ENCODE results near the gene LBHD2.

LBHD2 gene

DNA sequence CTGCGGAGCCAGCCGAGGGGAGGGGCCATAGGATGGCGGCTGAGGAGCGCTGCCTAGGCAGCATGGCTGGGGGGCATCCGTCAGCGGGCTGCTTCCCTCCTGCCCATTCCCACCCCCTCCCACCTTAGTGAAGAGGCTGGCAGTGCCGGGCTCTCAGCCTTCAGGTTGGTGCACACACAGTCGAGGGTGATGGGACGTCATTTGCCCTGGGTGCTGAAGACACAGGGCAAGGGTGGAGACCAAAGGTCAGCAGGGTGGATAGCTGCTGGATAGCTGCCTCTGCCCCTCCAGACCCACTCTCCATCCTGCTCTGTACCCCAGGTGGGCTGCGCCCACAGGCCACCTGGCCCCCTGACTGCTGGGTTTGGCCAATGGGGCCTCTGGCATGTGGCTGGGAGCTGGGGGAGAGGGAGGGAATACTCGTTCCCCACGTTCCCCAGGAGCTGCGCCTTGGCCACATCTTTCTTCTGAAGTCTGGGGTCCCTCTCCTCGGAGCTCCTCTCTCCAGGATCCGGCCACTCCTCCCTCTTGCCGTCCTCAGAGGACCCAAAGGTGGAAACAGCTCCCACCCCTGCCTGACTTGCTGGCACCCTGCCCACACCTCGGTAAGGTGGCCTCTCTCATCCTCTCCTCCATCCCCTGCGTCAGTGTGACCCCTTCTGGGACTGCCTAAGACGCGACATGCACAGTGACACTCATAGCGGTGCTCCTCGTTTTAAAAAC is 15.5 kb upstream of the LBHD2 start:
- no peak for DNase-seq (ENCODE audit: low read depth in 2 of 2)

DNA sequence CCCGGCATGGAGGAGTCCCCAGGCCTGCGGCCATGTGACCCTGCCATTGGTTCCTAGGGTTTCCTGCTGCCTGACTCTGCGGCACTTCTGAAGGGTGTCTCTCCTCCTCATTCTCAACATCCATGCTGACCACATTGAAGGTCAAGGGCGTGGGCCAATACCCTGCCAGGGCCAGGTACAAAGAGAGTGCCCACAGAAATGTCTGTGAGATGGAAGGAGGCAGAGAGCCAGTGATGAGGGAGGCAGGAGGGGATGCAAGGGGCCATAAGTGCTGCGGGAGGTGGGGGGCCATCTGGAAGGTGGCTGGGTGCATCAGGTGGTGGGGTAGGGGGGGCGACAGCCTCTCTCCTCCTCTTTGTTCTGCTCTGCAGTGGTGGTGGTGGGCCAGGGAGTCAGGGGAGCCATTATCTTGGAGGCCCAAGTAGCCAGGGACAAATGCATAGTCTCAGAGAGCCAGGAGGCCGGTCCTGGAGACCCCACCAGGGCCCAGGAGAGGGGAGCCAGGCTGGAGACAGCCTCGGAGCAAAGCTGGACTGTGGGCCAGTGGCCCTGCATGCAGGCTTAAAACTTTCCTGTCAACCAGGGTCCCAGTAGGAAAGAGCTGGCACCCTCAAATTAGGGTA is 13.6 kb upstream of the LBHD2 start:
- no peak for DNase-seq (ENCODE audit: low read depth in 2 of 2)

DNA sequence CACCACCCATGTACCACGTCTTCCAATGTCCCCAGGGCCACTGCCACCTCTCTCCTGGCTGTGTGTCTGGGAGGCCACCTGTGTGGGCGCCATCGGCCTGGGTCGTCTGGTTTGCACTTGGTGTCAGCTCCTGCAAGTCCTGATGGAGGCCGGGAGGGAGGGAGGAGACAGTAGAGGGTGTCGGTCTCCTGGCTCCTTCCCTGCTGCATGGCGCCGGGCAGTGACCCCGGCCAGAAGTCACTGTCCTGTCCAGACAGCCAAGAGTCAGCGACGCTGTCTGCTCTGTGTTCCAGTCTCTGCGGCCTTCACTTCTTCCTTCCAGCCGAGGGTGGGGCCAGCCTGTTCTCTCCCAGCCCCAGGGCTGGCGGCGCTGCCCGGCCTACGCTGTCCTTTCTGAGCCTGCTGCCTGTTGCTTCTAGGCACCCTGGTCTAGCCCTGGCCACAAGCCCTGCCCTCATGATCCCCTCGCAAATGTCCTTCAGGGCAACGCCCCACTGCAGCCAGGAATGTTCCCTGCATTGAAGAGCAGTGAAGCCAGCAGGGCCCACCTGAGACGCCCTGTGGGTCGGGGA is 13.0 kb upstream of the LBHD2 start:
- DNase-seq (ENCODE audit: low read depth in 2 of 2): no peak

DNA sequence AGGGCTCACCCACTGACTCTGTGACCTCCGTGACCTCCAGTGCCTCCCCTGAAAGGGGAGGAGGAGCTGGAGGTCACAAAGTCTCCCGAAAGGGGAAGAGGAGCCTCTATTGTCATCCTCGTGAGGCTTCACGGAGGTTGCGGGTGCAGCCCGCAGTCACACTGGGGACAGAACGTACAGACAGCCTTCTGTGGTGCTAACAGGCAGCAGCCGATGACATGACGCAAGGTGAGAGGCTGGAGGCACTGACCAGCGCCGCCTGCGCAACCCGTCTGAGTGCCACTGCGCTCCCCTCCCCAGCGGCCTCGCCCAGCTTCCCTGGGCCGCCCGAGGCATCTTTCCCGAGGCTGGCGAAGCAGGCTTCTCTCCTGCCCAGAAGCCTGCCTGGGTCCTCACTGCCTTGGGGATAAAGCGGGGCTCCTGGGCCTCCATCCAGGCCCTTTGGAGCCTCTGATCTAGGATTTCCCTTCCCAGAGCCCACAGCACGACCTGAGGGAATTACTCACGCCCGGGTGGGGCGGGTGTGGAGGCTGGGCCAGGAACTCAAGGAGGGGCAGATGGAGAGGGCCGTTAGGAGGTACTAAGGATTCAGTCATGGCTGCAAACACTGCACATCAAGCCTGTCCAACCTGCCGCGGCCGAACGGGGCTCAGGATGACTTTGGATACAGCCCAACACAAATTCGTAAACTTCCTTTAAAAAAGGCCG is 12.3 kb upstream of the LBHD2 start:
- no peak for DNase-seq (ENCODE audit: low read depth in 2 of 2)

DNA sequence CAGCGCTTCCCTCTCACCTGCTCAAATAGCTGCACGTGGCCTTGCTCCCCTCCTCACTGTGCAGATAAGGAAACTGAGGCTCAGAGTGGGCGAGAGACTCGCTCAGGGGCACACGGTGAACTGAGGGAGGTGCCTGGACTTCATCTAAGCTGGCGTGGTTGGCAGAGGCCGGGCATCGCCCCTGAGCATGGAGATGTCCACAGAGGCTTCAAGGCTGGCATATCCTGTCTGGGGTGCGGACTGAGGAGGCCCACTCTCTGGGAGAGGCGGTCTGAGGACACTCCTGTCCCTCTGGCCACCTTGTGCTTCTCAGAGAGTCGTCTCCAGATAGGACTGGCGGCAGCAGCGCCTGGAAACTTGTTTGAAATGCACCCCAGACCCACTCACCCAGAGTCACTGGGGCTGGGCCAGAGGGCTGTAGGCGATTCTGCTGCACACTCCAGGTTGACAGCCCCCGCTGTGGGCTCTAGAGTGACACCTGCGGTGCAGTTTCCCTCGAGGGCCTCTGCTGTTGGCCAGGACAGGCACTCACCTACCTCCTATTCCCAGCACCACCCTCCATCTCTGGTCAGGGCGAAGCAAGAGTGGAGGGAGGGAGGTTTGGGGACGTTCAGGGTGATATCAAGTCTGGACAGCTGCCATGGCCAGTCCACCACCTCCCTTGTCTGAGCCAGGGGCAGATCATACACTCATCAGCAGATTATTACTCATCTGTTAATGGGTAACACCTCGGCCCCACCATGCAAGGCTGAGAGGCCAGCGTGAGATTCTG is 11.2 kb upstream of the LBHD2 start:
- DNase-seq (ENCODE audit: low read depth in 2 of 2): no peak

DNA sequence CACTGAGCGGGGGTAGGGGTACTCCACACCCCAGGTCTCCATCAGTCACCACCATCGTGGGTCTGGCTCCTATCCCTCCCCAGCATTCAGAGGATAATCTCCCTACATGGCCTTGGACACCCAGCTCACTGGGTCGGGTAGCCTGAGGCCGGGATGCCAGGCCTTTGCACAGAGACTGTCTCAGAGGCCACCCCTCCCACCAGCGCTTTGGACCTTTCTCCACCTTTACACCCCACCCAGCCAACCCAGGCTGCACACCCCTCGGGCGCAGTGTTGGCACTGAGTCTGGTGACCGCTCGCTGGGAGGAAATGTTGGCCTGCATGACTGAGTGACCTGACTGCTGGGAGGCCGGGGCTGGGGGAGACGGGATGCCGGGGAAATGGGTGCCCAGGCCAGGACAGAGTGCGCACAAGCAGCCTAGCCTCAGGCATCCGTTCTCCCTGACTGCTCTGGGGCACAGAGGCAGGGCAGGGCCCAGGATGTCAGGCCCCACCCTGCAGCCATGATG is 10.6 kb upstream of the LBHD2 start:
- DNase-seq (ENCODE audit: low read depth in 2 of 2): no peak

DNA sequence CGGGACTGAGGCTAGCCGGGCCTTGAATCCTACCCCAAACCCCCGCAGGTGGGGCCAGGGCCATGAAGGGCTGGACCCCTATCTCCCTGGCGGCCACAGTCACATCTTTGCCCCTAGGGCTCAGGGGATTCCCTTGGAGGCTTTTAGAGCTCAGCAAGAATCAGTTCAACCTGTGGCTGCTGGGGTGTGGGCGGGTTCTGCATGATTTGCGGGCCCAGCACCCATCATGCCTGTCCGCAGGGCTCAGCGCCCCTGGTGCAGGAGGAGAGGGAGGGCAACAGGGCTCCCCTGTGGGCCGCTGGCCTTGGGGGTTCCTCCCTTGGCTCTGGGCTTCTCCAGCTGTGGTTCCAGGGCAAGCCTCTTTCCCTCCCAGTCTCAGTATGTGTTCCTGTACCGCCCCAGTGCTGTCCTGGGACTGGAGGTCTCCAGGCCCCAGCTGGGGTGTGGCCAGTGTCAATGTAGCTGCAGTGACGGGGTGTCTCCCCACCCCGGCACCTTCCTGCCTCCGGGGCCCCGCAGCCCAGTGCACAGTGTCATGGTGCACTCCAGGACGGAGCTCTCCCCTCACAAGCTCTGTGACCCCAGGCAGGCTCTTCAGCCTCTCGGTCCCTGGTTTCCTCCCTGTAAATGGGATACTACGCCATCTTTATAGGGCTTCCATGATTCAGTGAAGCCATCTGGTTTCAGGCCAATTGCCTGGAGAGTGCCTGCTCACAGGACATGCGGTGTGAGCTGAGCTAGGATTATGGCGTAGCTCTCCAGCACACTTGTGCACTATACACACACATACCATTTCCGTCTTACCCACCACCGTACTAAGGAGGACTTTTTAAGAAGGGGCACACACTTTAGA is 9.9 kb upstream of the LBHD2 start:
- DNase-seq (ENCODE audit: low read depth in 2 of 2): no peak

DNA sequence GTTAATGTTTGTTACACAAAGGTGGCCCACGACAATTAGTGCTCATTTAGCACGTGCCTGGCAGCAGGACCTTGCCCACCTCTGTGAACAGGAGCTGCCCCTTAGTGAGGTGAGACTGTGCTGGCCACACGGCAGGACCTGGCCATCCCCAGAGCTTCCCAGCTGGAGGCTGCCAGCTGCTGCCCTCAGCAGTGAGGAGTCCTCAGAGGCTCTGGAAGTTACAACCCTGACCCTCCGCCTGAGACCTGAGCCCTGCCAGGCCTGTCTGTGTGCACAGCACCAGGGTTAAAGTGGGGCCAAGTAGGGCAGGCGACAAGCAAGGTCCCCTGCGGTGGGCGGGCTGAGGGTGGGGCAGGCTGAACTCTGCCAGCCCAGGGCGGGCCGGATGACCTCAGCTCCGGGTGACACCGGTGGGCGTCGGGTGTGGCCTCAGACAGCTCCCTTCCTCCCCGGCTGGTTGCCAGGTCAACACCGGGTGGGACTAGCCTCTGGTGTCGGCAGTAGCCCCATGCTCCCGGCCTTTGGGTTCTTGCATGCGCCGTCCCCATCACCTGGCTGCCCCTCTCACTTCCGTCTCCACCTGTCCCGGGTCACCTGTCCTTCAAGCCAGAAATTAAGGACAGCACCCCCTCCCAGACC is 9.2 kb upstream of the LBHD2 start:
- no peak for DNase-seq (ENCODE audit: low read depth in 2 of 2)

DNA sequence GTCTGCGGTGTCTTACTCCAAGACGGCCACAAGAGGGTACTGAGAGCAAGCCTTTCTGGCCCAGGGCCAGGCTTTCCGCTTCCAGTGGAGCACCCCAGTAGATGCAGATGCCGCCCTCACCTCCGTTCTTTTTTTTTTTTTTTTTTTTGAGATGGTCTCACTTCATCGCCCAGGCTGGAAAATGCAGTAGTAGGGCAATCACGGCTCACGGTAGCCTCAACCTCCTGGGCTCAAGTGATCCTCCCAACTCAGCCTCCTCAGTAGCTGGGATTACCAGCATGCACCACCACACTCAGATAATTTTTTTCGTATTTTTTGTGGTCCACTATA is 5.6 kb upstream of the LBHD2 start:
- DNase-seq (ENCODE audit: low read depth in 2 of 2): peak; percentile 56 to 63

DNA sequence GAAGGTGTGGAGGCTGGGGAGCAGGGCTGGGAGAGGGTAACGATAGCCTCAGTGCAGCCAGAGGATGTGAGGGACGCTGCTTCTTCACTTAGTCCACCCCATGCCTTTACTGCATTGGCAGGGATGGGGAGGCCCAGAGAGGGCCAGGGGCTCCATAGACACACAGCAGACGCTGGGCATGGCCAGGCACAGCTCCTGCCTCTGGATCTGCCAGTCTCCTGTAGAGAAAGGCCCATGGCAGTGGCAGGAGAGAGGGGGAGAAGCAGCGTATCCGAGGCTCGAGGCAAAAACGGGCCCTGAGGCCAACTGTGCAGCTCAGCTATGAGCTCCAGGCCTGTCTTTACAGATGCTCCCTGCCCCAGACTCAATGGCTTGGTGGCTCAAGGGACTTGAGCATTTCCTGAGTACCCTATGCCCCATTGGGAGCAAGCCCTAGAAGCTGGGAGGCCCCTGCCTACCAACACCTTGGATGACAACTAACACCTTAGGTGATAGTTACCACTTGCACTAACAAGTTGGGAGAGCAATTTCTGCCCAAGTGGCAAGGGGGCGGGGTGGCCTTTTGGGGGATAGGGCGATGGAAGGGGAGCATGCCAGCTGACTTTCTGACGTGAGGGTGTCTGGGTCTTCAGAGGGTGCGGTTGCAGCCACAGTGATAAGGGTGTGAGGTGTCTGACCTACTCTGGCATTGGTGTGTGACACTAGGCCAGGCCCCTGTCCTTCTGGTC is 5.0 kb upstream of the LBHD2 start:
- no peak for DNase-seq (ENCODE audit: low read depth in 2 of 2)

DNA sequence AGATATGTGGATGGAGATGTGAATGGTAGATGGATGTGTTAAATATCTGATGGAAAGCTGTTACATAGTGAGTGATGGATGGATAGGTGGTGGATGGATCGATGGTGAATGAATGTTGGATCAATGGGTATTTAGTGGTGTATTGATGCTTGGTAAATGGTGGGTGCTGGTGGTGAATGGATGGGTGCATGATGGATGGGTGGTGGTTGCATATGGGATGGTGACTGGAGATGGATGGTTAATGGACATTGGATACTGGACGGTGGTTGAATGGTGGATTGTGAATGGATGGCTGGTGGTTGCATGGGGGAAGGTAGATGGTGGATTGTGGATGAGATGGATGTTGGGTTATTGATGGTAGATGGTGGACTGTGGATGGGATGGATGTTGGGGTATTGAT is 2.1 kb upstream of the LBHD2 start:
- DNase-seq (ENCODE audit: low read depth in 2 of 2): no peak

DNA sequence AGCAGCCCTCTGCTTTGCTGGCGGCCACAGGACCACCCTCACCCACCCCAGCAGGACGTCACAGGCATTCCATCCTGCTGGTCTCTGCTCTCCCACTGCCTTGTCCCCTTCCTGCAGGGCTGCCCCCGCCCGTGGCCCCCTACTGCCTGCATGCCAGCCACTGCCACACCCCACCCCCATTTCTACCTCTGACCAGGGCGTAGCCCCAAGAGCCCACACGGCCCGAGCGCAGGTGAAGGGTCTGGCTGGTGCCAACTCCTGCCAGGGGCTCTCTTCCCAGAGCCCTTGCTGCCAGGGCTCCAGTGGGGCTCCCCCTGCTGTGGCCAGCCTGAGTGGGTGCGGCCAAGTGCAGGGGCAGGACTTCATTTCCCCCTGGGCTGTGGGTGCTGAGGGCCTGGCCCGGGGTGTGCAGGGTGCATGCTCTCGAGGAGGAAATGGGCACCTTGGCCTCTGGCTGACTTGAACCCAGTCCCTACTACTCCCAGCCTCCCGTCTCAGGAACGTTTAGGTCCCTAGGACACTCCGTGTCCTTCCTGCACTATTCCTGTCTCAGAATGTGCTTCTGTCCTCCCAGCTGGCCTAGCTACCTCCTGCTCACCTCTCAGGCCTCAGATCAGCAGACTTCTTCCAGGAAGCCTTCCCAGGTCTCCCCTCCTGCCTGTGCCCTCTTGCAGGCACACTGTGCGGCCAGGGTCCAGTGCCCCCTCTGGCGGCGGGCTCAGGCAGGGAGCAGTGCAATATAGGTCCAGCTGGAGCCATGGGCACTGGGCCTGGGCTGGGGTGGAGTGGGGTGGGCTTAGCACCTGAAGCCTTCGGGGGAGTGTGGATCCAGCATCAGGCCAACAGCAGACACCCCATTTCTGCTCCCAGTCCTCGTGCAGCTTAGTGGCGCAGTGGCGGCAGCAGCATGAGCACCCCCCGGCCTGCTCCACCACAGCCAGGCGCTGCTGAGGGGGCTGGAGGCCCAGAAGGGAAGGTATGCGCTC is 1.4 kb downstream of the LBHD2 start:
- no peak for DNase-seq (ENCODE audit: low read depth in 2 of 2)

DNA sequence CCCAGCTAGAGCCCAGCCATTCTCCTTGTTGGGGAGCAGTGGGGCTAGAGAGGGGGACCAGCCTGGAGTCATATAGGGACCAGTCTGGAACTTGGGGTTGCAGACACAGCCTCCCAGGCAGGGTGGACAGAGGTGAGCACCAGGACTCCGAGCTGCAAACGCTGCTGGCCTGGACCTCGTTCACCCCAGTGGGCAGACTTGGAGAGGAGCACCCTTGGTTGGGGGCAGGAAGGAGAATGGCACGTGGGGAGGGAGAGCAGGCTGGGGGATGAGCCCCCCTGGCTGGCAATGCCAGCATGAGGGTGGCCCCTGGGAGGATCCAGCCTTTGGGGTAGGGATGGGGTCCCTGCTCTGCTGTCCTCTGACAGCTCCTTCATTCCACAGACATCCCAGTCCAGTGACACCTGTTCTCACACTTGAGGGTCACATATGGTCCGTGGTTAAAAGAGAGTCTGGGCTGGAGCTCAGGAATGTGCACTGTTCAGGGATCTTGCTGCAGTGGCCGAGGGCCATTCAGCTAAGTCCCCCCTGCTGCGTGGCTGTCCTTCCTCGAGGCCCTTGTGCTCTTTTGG is 2.8 kb downstream of the LBHD2 start:
- DNase-seq (ENCODE audit: low read depth in 2 of 2): no peak

DNA sequence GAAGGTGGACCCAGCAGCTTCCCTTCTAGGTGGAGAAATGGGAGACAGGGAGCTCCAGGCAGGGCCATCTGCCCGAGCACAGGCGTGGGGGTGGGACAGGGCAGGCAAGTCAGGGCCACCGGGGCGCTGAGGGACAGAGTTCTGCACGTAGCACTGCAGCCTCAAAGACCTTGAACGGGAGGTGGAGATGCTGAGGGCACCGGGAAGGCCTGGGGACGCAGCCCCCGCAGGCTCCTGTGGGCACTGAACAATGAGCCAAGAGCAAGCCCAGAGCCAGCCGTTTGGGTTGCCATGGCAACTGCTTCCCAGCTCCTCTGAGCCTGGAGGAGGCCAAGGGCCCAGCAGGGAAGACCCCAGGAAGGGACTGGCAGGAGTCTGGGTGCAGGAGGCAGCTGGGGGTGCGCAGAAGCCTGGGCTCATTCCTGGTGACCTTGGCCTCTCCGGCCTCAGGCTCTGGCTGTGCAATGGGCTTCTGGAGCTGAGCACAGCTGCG is 3.4 kb downstream of the LBHD2 start:
- no peak for DNase-seq (ENCODE audit: low read depth in 2 of 2)

DNA sequence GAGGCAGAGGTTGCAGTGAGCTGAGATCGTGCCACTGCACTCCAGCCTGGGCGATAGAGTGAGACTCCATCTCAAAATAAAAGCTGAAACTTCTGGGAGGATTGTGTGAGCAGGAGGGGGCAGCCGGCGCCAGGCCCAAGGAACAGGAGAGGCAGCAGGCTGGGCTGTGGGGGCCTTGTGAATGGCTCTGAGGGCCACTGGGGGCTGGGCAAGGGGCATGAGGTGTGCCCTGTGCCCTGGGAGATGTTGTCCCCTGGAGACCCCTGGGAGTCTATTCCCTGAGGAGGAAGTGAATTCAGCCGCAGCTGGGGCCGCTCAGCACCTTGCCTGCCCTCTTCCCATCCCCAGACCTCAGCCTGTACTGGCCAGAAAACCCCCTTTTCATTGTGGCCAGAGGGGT is 4.9 kb downstream of the LBHD2 start:
- DNase-seq (ENCODE audit: low read depth in 2 of 2): no peak

DNA sequence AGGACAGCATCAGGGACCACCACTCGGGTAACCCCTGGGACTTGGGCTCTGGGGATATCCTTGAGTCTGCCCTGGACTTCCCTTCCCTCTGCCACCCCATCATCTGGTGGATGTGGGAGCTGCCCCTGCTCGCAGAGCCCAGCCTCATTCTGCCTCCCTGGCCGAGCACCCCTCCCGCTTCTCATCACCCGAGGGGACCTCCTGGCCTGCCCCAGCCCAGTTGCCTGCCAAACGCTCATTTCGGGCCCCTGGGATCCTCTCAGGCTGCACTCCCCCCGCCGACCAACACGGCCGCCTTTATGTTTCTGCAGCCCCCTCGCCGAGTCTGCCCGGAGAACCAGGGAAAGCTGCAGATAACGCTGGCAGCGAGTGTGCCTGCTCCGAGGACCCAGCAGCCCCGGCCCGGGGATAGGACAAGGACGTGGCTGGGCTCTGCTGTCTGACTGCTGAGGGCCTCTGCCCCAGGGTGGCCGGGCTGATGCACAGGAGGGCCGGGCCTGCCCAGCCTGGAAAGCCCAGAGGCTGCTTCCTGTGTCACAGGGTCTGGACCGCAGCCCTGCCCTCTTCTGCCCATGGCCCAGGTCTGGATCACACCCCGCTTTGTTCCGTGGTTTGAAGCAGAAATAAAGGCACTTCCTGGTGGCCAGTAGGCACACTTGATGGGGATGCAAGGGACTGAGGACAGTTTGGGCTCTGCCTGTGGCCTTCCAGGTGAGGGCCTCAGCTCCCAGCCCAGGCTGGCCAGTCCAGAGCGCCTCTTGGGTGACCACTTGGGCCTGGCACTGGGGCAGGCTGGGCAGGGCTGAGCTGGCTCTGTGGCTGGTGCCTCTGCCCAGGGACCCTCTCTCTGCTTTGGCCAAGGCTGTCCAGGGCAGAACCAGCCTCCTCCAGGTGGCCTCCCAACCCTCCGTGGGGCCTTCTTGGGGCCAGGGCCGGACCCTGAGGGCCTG is 5.7 kb downstream of the LBHD2 start:
- DNase-seq (ENCODE audit: low read depth in 2 of 2): no peak

DNA sequence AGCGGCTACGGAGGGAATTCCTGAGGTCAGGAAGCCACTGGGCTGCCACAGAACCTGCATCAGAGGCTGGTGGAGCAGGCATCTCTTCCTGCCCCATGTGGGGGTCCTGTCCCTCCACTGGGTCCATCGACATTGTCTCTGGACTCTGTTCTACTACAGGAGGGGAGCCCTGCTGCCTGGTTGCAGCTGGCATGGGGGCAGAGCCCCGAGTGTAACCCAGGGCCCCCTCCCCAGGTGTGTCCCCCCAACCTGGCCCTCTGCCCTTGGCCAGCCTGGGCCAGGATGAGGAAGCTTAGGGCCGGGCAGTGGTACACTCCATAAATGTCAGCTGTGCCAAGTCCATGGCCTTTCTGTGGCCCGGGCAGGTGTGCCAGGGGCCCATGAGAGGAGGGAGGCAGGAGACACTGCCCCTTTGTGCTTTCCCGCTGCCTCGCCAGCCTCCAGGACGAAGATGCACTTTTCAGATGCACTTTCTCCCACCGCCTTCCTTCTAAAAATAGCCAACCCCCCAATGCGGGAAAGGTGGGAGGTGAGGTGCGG is 6.5 kb downstream of the LBHD2 start:
- DNase-seq (ENCODE audit: low read depth in 2 of 2): no peak

All from stimulated activated CD4-positive, alpha-beta T cell treated with anti-CD3 and anti-CD28 coated beads, Interleukin-15, amount 100 ng/mL, for 48 hours (primary cell).